Neuronal stem cell (in vitro differentiated cells): ENCODE data around the gene LCN10.
A peak's percentile ranks its signal among the peaks of the same experiment; 100 is the strongest.

Source experiments
- DNase-seq: peaks from one replicate; pipeline ENCODE4 v3.0.0-alpha.2; 2013; ENCODE audit warnings: low spot score
- H2AFZ ChIP-seq: one replicate; pipeline ENCODE4 v1.6.1; 2013; ENCODE audit warnings: mild to moderate bottlenecking, low read length, inconsistent platforms
- H2AK5ac ChIP-seq: 2 replicates; pipeline ENCODE4 v1.6.1; 2013; ENCODE audit warnings: low read depth, mild to moderate bottlenecking, inconsistent platforms, low read length, moderate library complexity, mixed read lengths
- H2BK120ac ChIP-seq: 2 replicates; pipeline ENCODE4 v1.6.1; 2013; ENCODE audit warnings: low read depth, mild to moderate bottlenecking, inconsistent platforms, low read length, moderate library complexity, mixed read lengths
- H2BK12ac ChIP-seq: one replicate; pipeline ENCODE4 v1.6.1; 2013; ENCODE audit warnings: low read length, inconsistent platforms
- H2BK15ac ChIP-seq: 2 replicates; pipeline ENCODE4 v1.6.1; 2013; ENCODE audit warnings: mild to moderate bottlenecking, low read length, inconsistent platforms, mixed read lengths
- H2BK5ac ChIP-seq: one replicate; pipeline ENCODE4 v1.6.1; 2013; ENCODE audit warnings: inconsistent platforms, mild to moderate bottlenecking, low read length, moderate library complexity
- H3K14ac ChIP-seq: one replicate; pipeline ENCODE4 v1.6.1; 2013; ENCODE audit warnings: low read length, inconsistent platforms
- H3K18ac ChIP-seq: 2 replicates; pipeline ENCODE4 v1.6.1; 2013; ENCODE audit warnings: low read length, inconsistent platforms
- H3K23ac ChIP-seq: 2 replicates; pipeline ENCODE4 v1.6.1; 2013; ENCODE audit warnings: low read depth, mild to moderate bottlenecking, mixed read lengths, low read length, inconsistent platforms; ENCODE audit not compliant: poor library complexity
- H3K27ac ChIP-seq: replicated peaks from 3 replicates; pipeline ENCODE4 v1.5.1; 2013; ENCODE audit warnings: low read length, inconsistent platforms
- H3K27me3 ChIP-seq, 3 experiments: 2 replicates each; pipeline ENCODE4 v1.6.1; 2013; ENCODE audit warnings: low read length in 3 of 3, mild to moderate bottlenecking in 2 of 3, inconsistent platforms in 1 of 3, low read depth in 1 of 3, mixed read lengths in 1 of 3, moderate library complexity in 1 of 3; ENCODE audit not compliant: control insufficient read depth in 3 of 3, insufficient read depth in 3 of 3
- H3K36me3 ChIP-seq, 2 donors: replicated peaks in 1 of 2; 2 replicates each; pipeline ENCODE4 v1.6.1; 2013; ENCODE audit warnings: low read length in 2 of 2; ENCODE audit not compliant: control insufficient read depth in 2 of 2, insufficient read depth in 2 of 2
- H3K4ac ChIP-seq: 2 replicates; pipeline ENCODE4 v1.6.1; 2013; ENCODE audit warnings: inconsistent platforms, mild to moderate bottlenecking, low read length, moderate library complexity
- H3K4me1 ChIP-seq, 2 donors: 1 replicate in 1 of 2; 2 replicates in 1 of 2; pipeline ENCODE4 v1.6.1; 2013; ENCODE audit warnings: low read length in 2 of 2, low read depth in 1 of 2; ENCODE audit not compliant: control insufficient read depth in 2 of 2, insufficient read depth in 1 of 2
- H3K4me2 ChIP-seq: one replicate; pipeline ENCODE4 v1.6.1; 2013; ENCODE audit warnings: mild to moderate bottlenecking, low read length, inconsistent platforms; ENCODE audit not compliant: insufficient read depth, poor library complexity, severe bottlenecking
- H3K4me3 ChIP-seq, 2 donors: 2 replicates each; pipeline ENCODE4 v1.5.1; 2013; ENCODE audit warnings: low read length in 2 of 2, mild to moderate bottlenecking in 2 of 2, inconsistent platforms in 1 of 2, moderate library complexity in 1 of 2
- H3K79me1 ChIP-seq: one replicate; pipeline ENCODE4 v1.6.1; 2013; ENCODE audit warnings: low read depth, mild to moderate bottlenecking, inconsistent platforms, low read length, moderate library complexity
- H3K9ac ChIP-seq: one replicate; pipeline ENCODE4 v1.6.1; 2013; ENCODE audit warnings: mild to moderate bottlenecking, low read depth, low read length, inconsistent platforms; ENCODE audit not compliant: poor library complexity
- H3K9me3 ChIP-seq, 2 donors: replicated peaks in 1 of 2; 2 replicates each; pipeline versions ENCODE3 to v1.6.1; 2013; ENCODE audit warnings: low read length in 2 of 2, mild to moderate bottlenecking in 2 of 2, inconsistent platforms in 1 of 2, low read depth in 1 of 2, mixed read lengths in 1 of 2, moderate library complexity in 1 of 2; ENCODE audit not compliant: control insufficient read depth in 2 of 2, insufficient read depth in 1 of 2
- H4K8ac ChIP-seq: one replicate; pipeline ENCODE4 v1.6.1; 2013; ENCODE audit warnings: low read depth, mild to moderate bottlenecking, inconsistent platforms, low read length, moderate library complexity
- H4K91ac ChIP-seq: one replicate; pipeline ENCODE4 v1.6.1; 2013; ENCODE audit warnings: low read length, low read depth, mild to moderate bottlenecking, inconsistent platforms; ENCODE audit not compliant: poor library complexity
- WGBS, 2 donors: extraction: QIAGEN DNeasy Blood & Tissue Kit; methylation state at CpG; one replicate each; pipeline ENCODE4 v1.1.7; 2013; ENCODE audit warnings: missing lambda C conversion rate in 2 of 2, mixed read lengths in 1 of 2; ENCODE audit not compliant: insufficient read length in 2 of 2, insufficient replicate concordance in 1 of 2; ENCODE audit errors: extremely low coverage in 2 of 2; 5-methylcytosine and 5-hydroxymethylcytosine counted together

The LCN10 gene

GRCh38 chr9:136719195-136719880, 23.4 kb downstream of the LCN10 start:
- no CpG with 5 or more reads among the region's 24 CpGs for WGBS, 2 donors
- Histone ChIP-seq H3K27ac (peak overlapping the region; percentile 78), H2AK5ac (peak overlapping the region; percentile 79), H2BK15ac (peak overlapping the region; percentile 64), H3K4me1 (peaks cover 22 to 25% of the 10 kb centered on the region in 2 donors), H2BK12ac (no peak overlapping the region), H3K14ac (peak overlapping the region; percentile 25), H3K23ac (peak overlapping the region; percentile 89), H3K4me2 (no peak overlapping the region), H3K9me3 (no peaks in the 10 kb centered on the region), H2AFZ (no peak overlapping the region), H2BK120ac (no peak overlapping the region), H4K8ac (peak overlapping the region; percentile 3), H3K18ac (peak overlapping the region; percentile 90), H3K36me3 (peaks cover 23 to 40% of the 10 kb centered on the region in 2 donors), H3K4me3 (no peak overlapping the region), H3K4ac (no peak overlapping the region), H4K91ac (no peak overlapping the region), H3K27me3 (no peaks in the 10 kb centered on the region), H3K9ac (peak overlapping the region; percentile 84), H3K79me1 (peaks cover 16% of the 10 kb centered on the region), H2BK5ac (no peak overlapping the region)
- DNase-seq, result no peak

DNA sequence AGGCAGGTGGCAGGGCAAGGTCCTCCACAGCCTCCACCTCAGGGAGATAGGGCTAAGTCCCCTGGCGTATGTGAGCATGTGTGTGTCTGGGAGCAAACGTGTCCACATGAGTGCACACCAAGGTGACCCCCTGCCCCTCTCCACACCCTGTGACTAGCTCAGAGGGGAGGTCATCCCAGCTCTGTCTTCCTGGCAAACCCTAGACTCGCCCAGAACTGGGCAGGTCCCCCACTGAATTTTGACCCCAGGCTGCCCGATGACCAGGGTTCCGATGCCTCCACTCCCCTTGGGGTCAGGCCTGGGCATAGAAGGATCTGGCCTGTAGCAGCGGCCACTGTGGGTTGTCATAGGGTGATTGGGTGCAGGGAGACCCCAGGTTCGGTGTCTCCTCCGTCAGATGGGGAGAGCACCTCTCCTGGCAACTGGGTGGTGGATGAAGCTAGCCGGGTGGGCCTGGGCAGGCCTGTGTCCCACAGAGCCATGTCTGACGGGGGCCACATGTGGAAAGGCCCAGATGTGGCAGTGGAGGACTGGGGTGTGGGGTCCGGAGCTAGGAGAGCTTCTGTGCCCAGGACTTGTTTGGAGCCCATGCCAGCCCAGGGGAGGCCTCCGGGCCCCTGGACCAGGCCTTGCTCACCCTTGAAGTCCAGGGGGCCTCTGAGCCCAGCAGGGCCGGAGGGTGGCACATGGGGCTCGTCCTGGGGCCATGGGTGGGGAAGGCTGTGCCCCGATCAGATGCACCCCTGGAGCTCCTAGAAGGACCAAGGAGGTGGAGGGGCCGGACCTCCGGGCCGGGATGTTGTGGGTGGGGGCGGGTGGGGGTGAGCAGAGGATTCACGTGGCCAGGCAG, 24.2 kb downstream of the LCN10 start:
- Histone ChIP-seq H3K9me3 (no peaks in the 10 kb centered on the region), H3K4me1 (peaks cover 26 to 31% of the 10 kb centered on the region in 2 donors), H3K9ac (no peak overlapping the region), H2BK120ac (no peak overlapping the region), H2BK12ac (no peak overlapping the region), H3K79me1 (peaks cover 19% of the 10 kb centered on the region), H3K4me3 (no peak overlapping the region), H2AK5ac (peak overlapping the region; percentile 26), H3K18ac (no peak overlapping the region), H2AFZ (no peak overlapping the region), H2BK5ac (no peak overlapping the region), H2BK15ac (no peak overlapping the region), H3K14ac (no peak overlapping the region), H3K27ac (no peak overlapping the region), H4K91ac (no peak overlapping the region), H3K4me2 (no peak overlapping the region), H3K4ac (no peak overlapping the region), H3K27me3 (no peaks in the 10 kb centered on the region), H3K23ac (peak overlapping the region; percentile 58), H3K36me3 (peaks cover 16 to 33% of the 10 kb centered on the region in 2 donors), H4K8ac (no peak overlapping the region)
- DNase-seq, result no peak
- no CpG with 5 or more reads among the region's 20 CpGs for WGBS, 2 donors

DNA sequence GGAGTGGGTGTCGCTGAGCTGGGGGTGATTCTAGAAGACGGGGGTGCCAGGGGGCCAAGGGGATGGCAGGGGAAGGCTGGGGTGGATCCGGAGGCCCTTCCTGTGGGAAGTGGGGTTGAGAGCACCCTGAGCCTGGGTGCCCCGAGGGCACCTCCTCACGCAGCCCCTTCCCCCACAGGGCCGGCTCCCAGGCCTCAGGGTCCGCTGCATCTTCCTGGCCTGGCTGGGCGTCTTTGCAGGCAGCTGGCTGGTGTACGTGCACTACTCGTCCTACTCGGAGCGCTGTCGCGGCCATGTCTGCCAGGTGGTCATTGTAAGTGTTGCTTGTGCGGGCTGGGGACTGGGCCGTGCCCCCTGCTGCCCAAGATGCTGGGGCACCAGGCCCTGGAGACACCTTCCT, 25.3 kb downstream of the LCN10 start:
- H3K4ac ChIP-seq, result no peak overlapping the region
- DNase-seq, result no peak
- no CpG with 5 or more reads among the region's 16 CpGs for WGBS, 2 donors

GRCh38 chr9:136714893-136715274, 27.9 kb downstream of the LCN10 start:
- Histone ChIP-seq H3K4me3 (no peak overlapping the region), H3K27me3 (peaks cover 0 to 17% (median 5%) of the 10 kb centered on the region in 3 experiments), H3K27ac (no peak overlapping the region), H3K36me3 (peaks cover 0 to 6% of the 10 kb centered on the region in 2 donors), H3K4me2 (no peak overlapping the region), H3K79me1 (peaks cover 21% of the 10 kb centered on the region), H3K18ac (no peak overlapping the region), H3K23ac (peak overlapping the region; percentile 2), H3K9me3 (no peaks in the 10 kb centered on the region), H3K4me1 (peaks cover 17 to 28% of the 10 kb centered on the region in 2 donors), H4K8ac (no peak overlapping the region), H2BK15ac (no peak overlapping the region), H4K91ac (no peak overlapping the region), H2BK5ac (peak overlapping the region; percentile 48), H3K4ac (no peak overlapping the region), H2AFZ (no peak overlapping the region), H3K9ac (no peak overlapping the region), H3K14ac (no peak overlapping the region), H2BK120ac (no peak overlapping the region), H2BK12ac (no peak overlapping the region), H2AK5ac (peak overlapping the region; percentile 14)
- no CpG with 5 or more reads among the region's 8 CpGs for WGBS, 2 donors
- no peak for DNase-seq

More for the DNA sequence above, 25.3 kb downstream of the LCN10 start:
- H3K23ac ChIP-seq, result no peak overlapping the region
- H3K36me3 ChIP-seq, result peaks cover 6 to 21% of the 10 kb centered on the region in 2 donors
- no peak overlapping the region for H2AFZ ChIP-seq
- peaks cover 30 to 37% of the 10 kb centered on the region in 2 donors for H3K4me1 ChIP-seq
- no peak overlapping the region for H4K8ac ChIP-seq
- H2BK5ac ChIP-seq, result no peak overlapping the region
- H4K91ac ChIP-seq, result no peak overlapping the region
- H3K18ac ChIP-seq, result no peak overlapping the region
- H3K9ac ChIP-seq, result peak overlapping the region; percentile 77
- no peaks in the 10 kb centered on the region for H3K27me3 ChIP-seq
- no peak overlapping the region for H2AK5ac ChIP-seq
- H3K27ac ChIP-seq, result no peak overlapping the region
- H2BK12ac ChIP-seq, result no peak overlapping the region
- H3K14ac ChIP-seq, result no peak overlapping the region
- H2BK15ac ChIP-seq, result no peak overlapping the region
- peaks cover 23% of the 10 kb centered on the region for H3K79me1 ChIP-seq
- H3K4me2 ChIP-seq, result no peak overlapping the region
- no peak overlapping the region for H2BK120ac ChIP-seq
- peak overlapping the region in 1 of 2 donors; percentile 53 for H3K4me3 ChIP-seq
- no peaks in the 10 kb centered on the region for H3K9me3 ChIP-seq
